Uterus (tissue), 4 donors: ENCODE results near the gene ZAP70. TPM values are rescaled to one million over a fixed set of nuclear protein-coding genes. Genes with fewer than 3 reads are reported as not detected.

ENCODE experiments used
- DNase-seq, 2 donors: peaks; one replicate each; pipeline ENCODE4 v3.0.0-alpha.2; 2019 to 2020
- H3K27ac ChIP-seq, 2 donors: fragments of 200-600 bp; sonication (generic); 1 replicate in 1 of 2; 2 replicates in 1 of 2; pipeline ENCODE4 v1.5.1; 2016 to 2018
- H3K27me3 ChIP-seq, 2 donors: fragments of 200-600 bp; sonication (generic); one replicate each; pipeline ENCODE4 v1.5.1; 2018 to 2019; ENCODE audit warnings: control low read depth in 1 of 2
- H3K36me3 ChIP-seq, 2 donors: fragments of 200-600 bp; sonication (generic); one replicate each; pipeline ENCODE4 v1.5.1; 2019; ENCODE audit warnings: control low read depth in 1 of 2
- H3K4me1 ChIP-seq, 2 donors: fragments of 200-600 bp; sonication (generic); one replicate each; pipeline ENCODE4 v1.5.1; 2018 to 2019; ENCODE audit warnings: control low read depth in 1 of 2
- H3K4me3 ChIP-seq, 2 donors: fragments of 200-600 bp; sonication (generic); 1 replicate in 1 of 2; 2 replicates in 1 of 2; pipeline ENCODE4 v1.5.1; 2018 to 2019; ENCODE audit warnings: mild to moderate bottlenecking in 1 of 2
- H3K9me3 ChIP-seq, 2 donors: fragments of 200-600 bp; sonication (generic); one replicate each; pipeline ENCODE4 v1.5.1; 2019; ENCODE audit warnings: control low read depth in 1 of 2
- CTCF ChIP-seq, 4 experiments: fragments of 200-600 bp in 2 of 4; fragments of 450-650 bp in 2 of 4; sonication (generic) in 2 of 4; IDR thresholded peaks; one replicate each; pipeline ENCODE4 v1.5.1; 2016 to 2019; ENCODE audit warnings: antibody characterized with exemption in 4 of 4, mild to moderate bottlenecking in 2 of 4, moderate library complexity in 1 of 4
- POLR2A ChIP-seq, 2 donors: fragments of 450-650 bp; IDR thresholded peaks; one replicate each; pipeline ENCODE4 v1.6.1; 2016; ENCODE audit warnings: antibody characterized with exemption in 2 of 2, mild to moderate bottlenecking in 1 of 2, moderate library complexity in 1 of 2
- intact Hi-C: fragments of 100-400 bp; cut with DNase I; formaldehyde crosslinking; loops from one replicate; pipeline ENCODE4 v1.15.1; 2023; ENCODE audit warnings: low total_unique reads
- total RNA-seq, 4 donors: library from RNA; depleted of rRNA in 3 of 4; stranded (reverse); fragments of >200 nt in 3 of 4; gene quantifications; one replicate each; pipeline versions ENCODE4 v1.1.0 to v1.2.4, GENCODE V29; 2014 to 2023
- donor health status: DM: yes; HTN: yes; CAD: no.

Gene ZAP70
- total RNA-seq, 4 donors from 2014 or later = 3.3 to 11.2 (median 5.1) TPM

DNA sequence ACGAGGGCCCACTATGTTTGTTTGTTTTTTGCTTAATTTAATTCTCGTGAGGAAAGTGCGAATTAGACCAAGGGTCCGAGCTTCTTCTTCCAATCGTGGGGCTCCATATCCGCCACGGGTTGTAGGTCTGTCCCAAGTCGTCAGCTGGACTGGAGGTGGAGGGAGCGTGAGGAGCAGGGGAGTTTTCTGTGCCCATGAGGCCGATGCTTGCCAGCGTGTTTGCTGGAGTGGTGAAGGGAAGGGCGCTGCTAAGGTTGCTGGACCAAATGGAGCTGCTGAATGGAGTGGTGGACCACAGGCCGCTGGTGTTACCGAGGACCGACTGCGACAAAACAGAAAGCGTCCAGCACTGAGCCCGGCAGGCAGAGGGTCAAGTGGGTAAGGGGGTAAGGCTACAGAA is 43.7 kb downstream of the ZAP70 start:
- H3K4me3 ChIP-seq = no peak overlapping the region
- H3K4me1 ChIP-seq = no peaks in the 10 kb centered on the region
- H3K27ac ChIP-seq = no peak overlapping the region
- TF ChIP-seq POLR2A (IDR thresholded peaks at IDR 0.05) (no peak), CTCF (IDR thresholded peaks at IDR 0.05) (no peak)
- H3K9me3 ChIP-seq = no peaks in the 10 kb centered on the region
- intact Hi-C loops = no loop called here
- H3K27me3 ChIP-seq = no peaks in the 10 kb centered on the region
- no peaks in the 10 kb centered on the region for H3K36me3 ChIP-seq
- no peak for DNase-seq

DNA sequence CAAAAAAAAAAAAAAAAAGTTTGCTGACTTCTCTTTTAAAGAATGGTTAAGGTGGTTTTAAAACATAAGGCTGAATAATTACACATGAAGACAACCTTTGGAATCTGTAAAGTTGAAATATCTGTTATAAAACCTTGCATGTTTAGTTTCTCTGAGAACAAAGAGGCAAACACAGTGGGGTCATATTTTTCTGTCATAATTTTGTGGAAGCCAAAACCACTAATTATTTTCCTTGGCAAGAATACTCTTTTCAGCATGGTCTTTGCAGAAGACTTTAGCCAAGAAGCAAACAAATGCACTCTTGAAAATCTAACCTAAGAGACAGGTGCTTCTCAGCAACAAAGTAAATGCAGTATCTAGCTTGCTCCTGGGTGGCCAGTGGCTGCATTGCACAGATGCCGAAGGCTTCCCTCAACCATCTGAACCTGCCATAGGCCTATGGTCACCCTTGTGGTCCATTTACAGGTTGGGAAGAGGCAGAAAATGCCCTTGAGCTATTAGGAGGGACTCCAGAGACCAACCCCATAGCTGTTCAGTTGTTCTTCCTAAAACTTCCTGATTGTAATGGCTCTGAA is 44.8 kb downstream of the ZAP70 start:
- no peak overlapping the region for H3K4me3 ChIP-seq
- H3K36me3 ChIP-seq = no peaks in the 10 kb centered on the region
- DNase-seq = no peak
- no peaks in the 10 kb centered on the region for H3K9me3 ChIP-seq
- no peaks in the 10 kb centered on the region for H3K4me1 ChIP-seq
- intact Hi-C loops = no loop called here
- H3K27me3 ChIP-seq = no peaks in the 10 kb centered on the region
- no peak for TF ChIP-seq CTCF (IDR thresholded peaks at IDR 0.05)
- no peak for TF ChIP-seq POLR2A (IDR thresholded peaks at IDR 0.05)
- no peak overlapping the region for H3K27ac ChIP-seq

- Histone ChIP-seq H3K27me3 (no peaks in the 10 kb centered on the region), H3K9me3 (no peaks in the 10 kb centered on the region), H3K36me3 (no peaks in the 10 kb centered on the region)
Observed at GRCh38 chr2:97759727-97760407, 46.5 kb downstream of the ZAP70 start.

DNA sequence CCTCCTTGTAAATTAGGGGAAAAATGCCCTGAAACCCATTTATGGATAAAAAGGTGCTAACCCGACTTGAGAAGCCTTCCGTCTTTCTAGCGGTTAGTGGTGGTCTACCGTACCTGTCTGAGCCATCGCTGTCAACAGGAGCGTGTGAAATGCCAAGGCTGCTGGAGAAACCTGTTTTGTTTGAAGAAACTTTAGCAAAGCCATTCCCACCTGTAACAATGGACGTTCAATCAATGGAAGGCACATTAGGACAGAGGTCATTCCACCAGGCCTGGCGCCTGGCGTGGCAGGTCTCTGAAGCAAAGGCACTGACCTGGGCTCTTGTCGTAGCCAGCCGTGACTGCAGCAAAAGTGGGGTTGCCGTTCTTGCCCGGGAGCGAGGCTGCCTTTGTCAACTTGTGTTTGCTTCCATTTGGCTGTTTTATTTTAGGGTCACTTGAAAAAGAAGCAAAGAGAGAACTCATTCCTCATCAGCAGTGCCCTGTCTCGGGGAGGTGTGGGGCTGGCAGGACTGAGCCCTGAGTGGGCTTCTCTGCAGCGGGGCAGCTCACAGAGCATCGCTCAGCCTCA is 47.2 kb downstream of the ZAP70 start:
- TF ChIP-seq CTCF (IDR thresholded peaks at IDR 0.05) = no peak
- no peak for TF ChIP-seq POLR2A (IDR thresholded peaks at IDR 0.05)
- Histone ChIP-seq H3K36me3 (no peaks in the 10 kb centered on the region), H3K4me1 (no peaks in the 10 kb centered on the region), H3K27ac (no peak overlapping the region), H3K27me3 (no peaks in the 10 kb centered on the region), H3K9me3 (no peaks in the 10 kb centered on the region), H3K4me3 (no peak overlapping the region)
- DNase-seq = no peak
- intact Hi-C loops = no loop called here

More at GRCh38 chr2:97759727-97760407, 46.5 kb downstream of the ZAP70 start:
- Histone ChIP-seq H3K27ac (no peak overlapping the region), H3K4me1 (no peaks in the 10 kb centered on the region), H3K4me3 (no peak overlapping the region)
- TF ChIP-seq CTCF (IDR thresholded peaks at IDR 0.05) = no peak
- TF ChIP-seq POLR2A (IDR thresholded peaks at IDR 0.05) = no peak
- intact Hi-C loops = no loop called here
- no peak for DNase-seq

- DNase-seq = no peak
- H3K4me1 ChIP-seq = no peaks in the 10 kb centered on the region
- H3K27ac ChIP-seq = no peak overlapping the region
- H3K4me3 ChIP-seq = no peak overlapping the region
- no peaks in the 10 kb centered on the region for H3K27me3 ChIP-seq
- no peaks in the 10 kb centered on the region for H3K36me3 ChIP-seq
- TF ChIP-seq POLR2A (IDR thresholded peaks at IDR 0.05) (no peak), CTCF (IDR thresholded peaks at IDR 0.05) (no peak)
- no peaks in the 10 kb centered on the region for H3K9me3 ChIP-seq
- intact Hi-C loops = no loop called here
Observed at GRCh38 chr2:97761192-97761591, 47.8 kb downstream of the ZAP70 start.
